Measurements from ENCODE around the gene DIP2C. TPM values are rescaled to one million over a fixed set of nuclear protein-coding genes. Genes with fewer than 3 reads are reported as not detected.
A peak's percentile ranks its signal among the peaks of the same experiment; 100 is the strongest.

The DIP2C gene
- polyA plus RNA-seq, 1 of the 3 experiments (the other 2 are of a cell fraction) = 8.7 TPM

DNA sequence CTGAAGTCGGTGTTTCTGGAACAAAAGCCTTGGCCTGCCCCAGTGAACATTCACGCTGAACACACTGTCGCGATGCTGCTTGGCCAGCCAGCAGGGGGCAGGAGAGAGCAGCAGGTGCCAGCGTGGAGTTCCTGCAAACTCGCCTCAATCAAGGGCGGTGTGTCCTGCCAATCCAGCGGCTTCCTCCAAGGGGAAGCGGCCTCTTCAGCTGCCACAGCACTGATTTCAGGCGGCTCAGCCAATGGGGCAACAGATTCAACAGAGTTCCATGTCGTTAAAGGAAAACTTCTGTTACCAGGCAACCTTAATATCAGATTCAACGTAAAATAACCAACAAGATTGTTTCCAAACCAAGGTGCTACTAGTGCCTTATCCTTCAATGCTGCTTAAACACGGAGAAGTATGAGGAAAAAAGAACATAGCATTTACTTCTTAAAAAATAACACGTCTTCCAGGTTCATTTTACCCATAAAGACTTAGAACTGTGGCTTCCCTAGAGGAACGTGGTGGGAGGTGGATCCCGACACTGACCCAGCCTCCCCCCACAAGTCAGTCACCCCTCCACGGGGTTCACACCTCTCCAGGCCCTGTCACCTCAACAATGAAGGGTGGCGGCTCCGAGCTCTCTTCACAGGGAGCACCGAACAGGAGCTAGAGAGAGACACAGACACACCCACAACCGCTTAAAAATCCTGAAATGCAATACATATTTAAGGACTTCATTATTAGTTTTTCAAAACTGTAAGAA is 178.2 kb downstream of the DIP2C start:
- H3K9me3 ChIP-seq = no peaks in the 10 kb centered on the region
- H3K4me3 ChIP-seq (ENCODE audit: low read depth in 2 of 2, low read length in 1 of 2) = peak overlapping the region in 1 of 2 experiments; percentile 14; a peak in 1 of 4 replicates
- TF ChIP-seq, protein P1, sequence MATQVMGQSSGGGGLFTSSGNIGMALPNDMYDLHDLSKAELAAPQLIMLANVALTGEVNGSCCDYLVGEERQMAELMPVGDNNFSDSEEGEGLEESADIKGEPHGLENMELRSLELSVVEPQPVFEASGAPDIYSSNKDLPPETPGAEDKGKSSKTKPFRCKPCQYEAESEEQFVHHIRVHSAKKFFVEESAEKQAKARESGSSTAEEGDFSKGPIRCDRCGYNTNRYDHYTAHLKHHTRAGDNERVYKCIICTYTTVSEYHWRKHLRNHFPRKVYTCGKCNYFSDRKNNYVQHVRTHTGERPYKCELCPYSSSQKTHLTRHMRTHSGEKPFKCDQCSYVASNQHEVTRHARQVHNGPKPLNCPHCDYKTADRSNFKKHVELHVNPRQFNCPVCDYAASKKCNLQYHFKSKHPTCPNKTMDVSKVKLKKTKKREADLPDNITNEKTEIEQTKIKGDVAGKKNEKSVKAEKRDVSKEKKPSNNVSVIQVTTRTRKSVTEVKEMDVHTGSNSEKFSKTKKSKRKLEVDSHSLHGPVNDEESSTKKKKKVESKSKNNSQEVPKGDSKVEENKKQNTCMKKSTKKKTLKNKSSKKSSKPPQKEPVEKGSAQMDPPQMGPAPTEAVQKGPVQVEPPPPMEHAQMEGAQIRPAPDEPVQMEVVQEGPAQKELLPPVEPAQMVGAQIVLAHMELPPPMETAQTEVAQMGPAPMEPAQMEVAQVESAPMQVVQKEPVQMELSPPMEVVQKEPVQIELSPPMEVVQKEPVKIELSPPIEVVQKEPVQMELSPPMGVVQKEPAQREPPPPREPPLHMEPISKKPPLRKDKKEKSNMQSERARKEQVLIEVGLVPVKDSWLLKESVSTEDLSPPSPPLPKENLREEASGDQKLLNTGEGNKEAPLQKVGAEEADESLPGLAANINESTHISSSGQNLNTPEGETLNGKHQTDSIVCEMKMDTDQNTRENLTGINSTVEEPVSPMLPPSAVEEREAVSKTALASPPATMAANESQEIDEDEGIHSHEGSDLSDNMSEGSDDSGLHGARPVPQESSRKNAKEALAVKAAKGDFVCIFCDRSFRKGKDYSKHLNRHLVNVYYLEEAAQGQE (IDR thresholded peaks at IDR 0.05; ENCODE audit: low read depth, low read length) = no peak
- TF ChIP-seq MXI1 (IDR thresholded peaks at IDR 0.05; ENCODE audit: low read depth, low read length) (peak; percentile 91), JUND (IDR thresholded peaks at IDR 0.05) (no peak), MEF2A (IDR thresholded peaks at IDR 0.05; ENCODE audit: borderline replicate concordance, low read depth) (no peak), TCF12 (IDR thresholded peaks at IDR 0.05) (no peak), FOSL2 (IDR thresholded peaks at IDR 0.05; ENCODE audit: borderline replicate concordance, low read depth) (no peak), FOXM1 (IDR thresholded peaks at IDR 0.05; ENCODE audit: low read depth) (no peak), RCOR1 (IDR thresholded peaks at IDR 0.05; ENCODE audit: low read length) (0 out of 2 replicates have a peak, but pooled peaks have one; percentile 24), SIN3A (IDR thresholded peaks at IDR 0.05; ENCODE audit: borderline replicate concordance, low read depth, low read length) (peak; percentile 77; the same call in 1 of the 2 replicates), NFIC (IDR thresholded peaks at IDR 0.05; ENCODE audit: borderline replicate concordance) (no peak), SMC3 (IDR thresholded peaks at IDR 0.05; ENCODE audit: low read depth, low read length) (peak; percentile 99), RFX5 (IDR thresholded peaks at IDR 0.05; ENCODE audit: low read length) (0 out of 2 replicates have a peak, but pooled peaks have one; percentile 28), RAD21 (IDR thresholded peaks at IDR 0.05; ENCODE audit: low read length) (peak; percentile 97), CHD2 (IDR thresholded peaks at IDR 0.05; ENCODE audit: low read length, partially characterized antibody) (peak; percentile 84)
- TF ChIP-seq, protein P2, sequence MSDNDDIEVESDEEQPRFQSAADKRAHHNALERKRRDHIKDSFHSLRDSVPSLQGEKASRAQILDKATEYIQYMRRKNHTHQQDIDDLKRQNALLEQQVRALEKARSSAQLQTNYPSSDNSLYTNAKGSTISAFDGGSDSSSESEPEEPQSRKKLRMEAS (IDR thresholded peaks at IDR 0.05; ENCODE audit: low read depth) = peak; percentile 87
- TF ChIP-seq, protein P3, sequence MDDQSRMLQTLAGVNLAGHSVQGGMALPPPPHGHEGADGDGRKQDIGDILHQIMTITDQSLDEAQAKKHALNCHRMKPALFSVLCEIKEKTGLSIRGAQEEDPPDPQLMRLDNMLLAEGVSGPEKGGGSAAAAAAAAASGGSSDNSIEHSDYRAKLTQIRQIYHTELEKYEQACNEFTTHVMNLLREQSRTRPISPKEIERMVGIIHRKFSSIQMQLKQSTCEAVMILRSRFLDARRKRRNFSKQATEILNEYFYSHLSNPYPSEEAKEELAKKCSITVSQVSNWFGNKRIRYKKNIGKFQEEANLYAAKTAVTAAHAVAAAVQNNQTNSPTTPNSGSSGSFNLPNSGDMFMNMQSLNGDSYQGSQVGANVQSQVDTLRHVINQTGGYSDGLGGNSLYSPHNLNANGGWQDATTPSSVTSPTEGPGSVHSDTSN (IDR thresholded peaks at IDR 0.05) = peak; percentile 97
- TF ChIP-seq, protein P4, sequence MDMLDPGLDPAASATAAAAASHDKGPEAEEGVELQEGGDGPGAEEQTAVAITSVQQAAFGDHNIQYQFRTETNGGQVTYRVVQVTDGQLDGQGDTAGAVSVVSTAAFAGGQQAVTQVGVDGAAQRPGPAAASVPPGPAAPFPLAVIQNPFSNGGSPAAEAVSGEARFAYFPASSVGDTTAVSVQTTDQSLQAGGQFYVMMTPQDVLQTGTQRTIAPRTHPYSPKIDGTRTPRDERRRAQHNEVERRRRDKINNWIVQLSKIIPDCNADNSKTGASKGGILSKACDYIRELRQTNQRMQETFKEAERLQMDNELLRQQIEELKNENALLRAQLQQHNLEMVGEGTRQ (IDR thresholded peaks at IDR 0.05; ENCODE audit: borderline replicate concordance, low read depth, low read length) = no peak
- TF ChIP-seq, protein P5, sequence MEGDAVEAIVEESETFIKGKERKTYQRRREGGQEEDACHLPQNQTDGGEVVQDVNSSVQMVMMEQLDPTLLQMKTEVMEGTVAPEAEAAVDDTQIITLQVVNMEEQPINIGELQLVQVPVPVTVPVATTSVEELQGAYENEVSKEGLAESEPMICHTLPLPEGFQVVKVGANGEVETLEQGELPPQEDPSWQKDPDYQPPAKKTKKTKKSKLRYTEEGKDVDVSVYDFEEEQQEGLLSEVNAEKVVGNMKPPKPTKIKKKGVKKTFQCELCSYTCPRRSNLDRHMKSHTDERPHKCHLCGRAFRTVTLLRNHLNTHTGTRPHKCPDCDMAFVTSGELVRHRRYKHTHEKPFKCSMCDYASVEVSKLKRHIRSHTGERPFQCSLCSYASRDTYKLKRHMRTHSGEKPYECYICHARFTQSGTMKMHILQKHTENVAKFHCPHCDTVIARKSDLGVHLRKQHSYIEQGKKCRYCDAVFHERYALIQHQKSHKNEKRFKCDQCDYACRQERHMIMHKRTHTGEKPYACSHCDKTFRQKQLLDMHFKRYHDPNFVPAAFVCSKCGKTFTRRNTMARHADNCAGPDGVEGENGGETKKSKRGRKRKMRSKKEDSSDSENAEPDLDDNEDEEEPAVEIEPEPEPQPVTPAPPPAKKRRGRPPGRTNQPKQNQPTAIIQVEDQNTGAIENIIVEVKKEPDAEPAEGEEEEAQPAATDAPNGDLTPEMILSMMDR (IDR thresholded peaks at IDR 0.05) = peak; percentile 97
- POLR2A ChIA-PET = no interaction called here
- peaks cover 20% of the 10 kb centered on the region; the same call in 1 of the 2 replicates for H4K20me1 ChIP-seq (ENCODE audit: insufficient read depth)
- peaks cover 0 to 8% of the 10 kb centered on the region in 2 experiments; a peak in 1 of 4 replicates for H3K4me1 ChIP-seq (ENCODE audit: control insufficient read depth in 1 of 2, insufficient read depth in 2 of 2, low read depth in 1 of 2, low read length in 1 of 2)
- no peak overlapping the region for H2AFZ ChIP-seq (ENCODE audit: low read depth)
- DNase-seq = peak; percentile 91
- CTCF ChIA-PET = interaction anchor here (0.6 to 5.5 kb wide), 32 partner anchors 9 to 340 kb away, joined by 3 to 54 read pairs (median 4); partner anchors contain the start of gene DIP2C
- H3K9ac ChIP-seq = no peak overlapping the region
- 72% methylated on average over 12 of the region's 21 CpGs for WGBS (ENCODE audit: low lambda C conversion rate)
- H3K4me2 ChIP-seq = no peak overlapping the region
- no peaks in the 10 kb centered on the region for H3K27me3 ChIP-seq (ENCODE audit: insufficient read depth)
- peaks cover 0 to 3% of the 10 kb centered on the region in 2 experiments for H3K36me3 ChIP-seq (replicated peaks in 1 of 2; ENCODE audit: control insufficient read depth in 1 of 2, insufficient read depth in 2 of 2, low read length in 1 of 2)
- no peaks in the 10 kb centered on the region for H3K9me2 ChIP-seq
- H3F3A ChIP-seq (replicated peaks; ENCODE audit: insufficient read depth) = no peaks in the 10 kb centered on the region
- peak overlapping the region; percentile 43 to 49; a peak in 3 of 4 replicates for H3K27ac ChIP-seq (ENCODE audit: low read depth in 2 of 2, low read length in 1 of 2)
- H3K79me2 ChIP-seq (ENCODE audit: insufficient read depth) = peaks cover 35% of the 10 kb centered on the region; the same call in 1 of the 2 replicates
